HL-60 (cell line): Measurements from ENCODE around the gene SMTNL2.
"Not testable (repeated sequence)": the region's sequence is repeated elsewhere in the genome, so short reads cannot be mapped to it uniquely, and the experiment has no call there.

Experiments used
- DNase-seq, 2 experiments: peaks; one replicate each; pipeline ENCODE4 v3.0.0-alpha.2; 2010 to 2020; ENCODE audit warnings: low read depth in 1 of 2, low spot score in 1 of 2
- H3K27ac ChIP-seq: fragments of 250-450 bp; sonication (Bioruptor Pico); replicated peaks from 2 replicates; pipeline ENCODE4 v1.5.1; 2020; ENCODE audit warnings: mild to moderate bottlenecking, moderate library complexity
- H3K27me3 ChIP-seq: fragments of 250-450 bp; sonication (Bioruptor Pico); 2 replicates; pipeline ENCODE4 v1.5.1; 2021; ENCODE audit warnings: mild to moderate bottlenecking, moderate library complexity; ENCODE audit not compliant: insufficient read depth, poor library complexity, severe bottlenecking
- H3K4me3 ChIP-seq: replicated peaks from 2 replicates; pipeline ENCODE4 v1.5.1; 2011; ENCODE audit warnings: mild to moderate bottlenecking, control low read depth, low read length; ENCODE audit not compliant: insufficient read depth
- GABPA ChIP-seq: IDR thresholded peaks from 2 replicates; pipeline ENCODE4 v1.6.1; 2012; ENCODE audit warnings: low read depth
- POLR2AphosphoS5 ChIP-seq: IDR thresholded peaks from 2 replicates; pipeline ENCODE4 v1.6.1; 2012; ENCODE audit warnings: low read depth
- REST ChIP-seq: IDR thresholded peaks from 2 replicates; pipeline ENCODE4 v1.6.1; 2012; ENCODE audit warnings: low read depth; ENCODE audit not compliant: insufficient replicate concordance
- SPI1 ChIP-seq: IDR thresholded peaks from 2 replicates; pipeline ENCODE4 v1.6.1; 2012; ENCODE audit warnings: low read depth, mild to moderate bottlenecking, borderline replicate concordance
- TF ChIP-seq, protein P1 (sequence below): IDR thresholded peaks from one replicate; pipeline ENCODE4 v1.5.1; 2011; ENCODE audit warnings: low read length, control low read depth, inconsistent platforms; ENCODE audit not compliant: insufficient read depth

The SMTNL2 gene

GRCh38 chr17:4632581-4632920 is 48.2 kb downstream of the SMTNL2 start:
- TF ChIP-seq POLR2AphosphoS5 = no peak
- H3K4me3 ChIP-seq = no peak overlapping the region
- no peaks in the 10 kb centered on the region for H3K27me3 ChIP-seq
- H3K27ac ChIP-seq = no peak overlapping the region
- DNase-seq = no peak

DNA sequence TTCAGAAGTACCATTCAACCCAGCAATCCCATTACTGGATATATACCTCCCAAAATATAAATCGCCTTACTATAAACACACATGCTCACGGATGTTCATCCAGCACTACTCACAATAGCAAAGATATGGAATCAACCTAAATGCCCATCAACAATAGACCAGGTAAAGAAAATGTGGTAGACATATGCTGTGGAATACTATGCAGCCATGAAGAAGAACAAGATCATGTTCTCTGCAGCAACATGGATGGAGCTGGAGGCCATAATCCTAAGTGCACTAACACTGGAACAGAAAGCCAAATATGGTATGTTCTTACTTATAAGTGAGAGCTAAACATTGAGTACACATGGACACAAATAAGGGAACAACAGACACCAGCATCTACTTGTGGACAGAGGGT is 49.3 kb downstream of the SMTNL2 start:
- Histone ChIP-seq H3K27me3 (no peaks in the 10 kb centered on the region), H3K27ac (no peak overlapping the region), H3K4me3 (no peak overlapping the region)
- DNase-seq = no peak
- no peak for TF ChIP-seq GABPA

DNA sequence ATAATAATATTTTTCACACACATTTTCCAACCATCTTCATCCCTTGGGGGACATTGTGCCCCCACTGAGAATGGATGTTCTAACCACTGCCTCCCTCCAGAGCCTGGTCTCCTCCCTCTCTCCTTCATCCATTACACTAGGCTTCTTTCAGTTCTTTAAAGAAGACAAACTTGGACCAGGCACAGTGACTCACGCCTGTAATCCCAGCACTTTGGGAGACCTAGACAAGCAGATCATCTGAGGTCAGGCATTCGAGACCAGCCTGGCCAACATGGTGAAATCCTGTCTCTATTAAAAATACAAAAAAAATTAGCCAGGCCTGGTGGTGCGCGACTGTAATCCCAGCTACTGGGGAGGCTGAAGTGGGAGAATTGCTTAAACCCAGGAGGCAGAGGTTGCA is 50.6 kb downstream of the SMTNL2 start:
- Histone ChIP-seq H3K4me3 (no peak overlapping the region), H3K27ac (no peak overlapping the region), H3K27me3 (no peaks in the 10 kb centered on the region)
- no peak for DNase-seq
- no peak for TF ChIP-seq REST
- TF ChIP-seq, protein P1, sequence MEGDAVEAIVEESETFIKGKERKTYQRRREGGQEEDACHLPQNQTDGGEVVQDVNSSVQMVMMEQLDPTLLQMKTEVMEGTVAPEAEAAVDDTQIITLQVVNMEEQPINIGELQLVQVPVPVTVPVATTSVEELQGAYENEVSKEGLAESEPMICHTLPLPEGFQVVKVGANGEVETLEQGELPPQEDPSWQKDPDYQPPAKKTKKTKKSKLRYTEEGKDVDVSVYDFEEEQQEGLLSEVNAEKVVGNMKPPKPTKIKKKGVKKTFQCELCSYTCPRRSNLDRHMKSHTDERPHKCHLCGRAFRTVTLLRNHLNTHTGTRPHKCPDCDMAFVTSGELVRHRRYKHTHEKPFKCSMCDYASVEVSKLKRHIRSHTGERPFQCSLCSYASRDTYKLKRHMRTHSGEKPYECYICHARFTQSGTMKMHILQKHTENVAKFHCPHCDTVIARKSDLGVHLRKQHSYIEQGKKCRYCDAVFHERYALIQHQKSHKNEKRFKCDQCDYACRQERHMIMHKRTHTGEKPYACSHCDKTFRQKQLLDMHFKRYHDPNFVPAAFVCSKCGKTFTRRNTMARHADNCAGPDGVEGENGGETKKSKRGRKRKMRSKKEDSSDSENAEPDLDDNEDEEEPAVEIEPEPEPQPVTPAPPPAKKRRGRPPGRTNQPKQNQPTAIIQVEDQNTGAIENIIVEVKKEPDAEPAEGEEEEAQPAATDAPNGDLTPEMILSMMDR = no peak
- TF ChIP-seq SPI1 = no peak
- TF ChIP-seq GABPA = no peak
- TF ChIP-seq POLR2AphosphoS5 = no peak

DNA sequence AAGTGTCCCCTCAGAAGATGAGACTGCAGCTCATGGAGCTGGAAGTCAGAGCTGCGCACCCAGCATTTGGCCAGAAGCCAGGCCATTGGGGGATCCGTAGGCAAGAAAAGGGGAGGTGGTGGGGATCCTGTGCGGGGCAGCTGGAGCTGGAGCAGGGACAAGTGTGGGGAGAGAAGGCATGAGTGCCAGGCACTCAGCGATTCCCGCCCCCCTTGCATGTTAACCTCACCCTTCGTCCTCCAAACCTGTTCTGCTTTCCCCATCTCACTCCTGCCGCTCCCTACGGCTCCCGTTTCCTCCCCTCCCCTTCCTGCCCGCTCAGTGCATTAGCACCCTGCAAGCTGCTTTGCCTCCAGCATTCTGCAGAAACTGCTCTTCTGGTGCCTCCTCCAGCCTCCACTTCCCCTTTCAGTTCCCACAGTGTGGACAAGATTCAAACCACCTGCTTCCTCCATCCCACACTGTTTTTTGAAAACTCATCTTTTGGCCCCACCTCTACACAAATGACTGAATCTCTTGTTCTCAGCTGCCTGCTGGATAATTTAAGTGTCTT is 51.6 kb downstream of the SMTNL2 start:
- TF ChIP-seq, protein P1 = no peak
- TF ChIP-seq REST = no peak
- peak; percentile 91 for TF ChIP-seq SPI1
- H3K27me3 ChIP-seq = no peaks in the 10 kb centered on the region
- no peak overlapping the region for H3K27ac ChIP-seq
- peak; percentile 48 to 81 for DNase-seq
- H3K4me3 ChIP-seq = no peak overlapping the region

- Histone ChIP-seq H3K4me3 (no peak overlapping the region), H3K27me3 (peaks cover 4% of the 10 kb centered on the region)
- no peak for TF ChIP-seq POLR2AphosphoS5
- no peak for TF ChIP-seq SPI1
- TF ChIP-seq, protein P1 = no peak
- no peak for TF ChIP-seq REST
- TF ChIP-seq GABPA = no peak
Measured at GRCh38 chr17:4636474-4637100, 52.3 kb downstream of the SMTNL2 start.

DNA sequence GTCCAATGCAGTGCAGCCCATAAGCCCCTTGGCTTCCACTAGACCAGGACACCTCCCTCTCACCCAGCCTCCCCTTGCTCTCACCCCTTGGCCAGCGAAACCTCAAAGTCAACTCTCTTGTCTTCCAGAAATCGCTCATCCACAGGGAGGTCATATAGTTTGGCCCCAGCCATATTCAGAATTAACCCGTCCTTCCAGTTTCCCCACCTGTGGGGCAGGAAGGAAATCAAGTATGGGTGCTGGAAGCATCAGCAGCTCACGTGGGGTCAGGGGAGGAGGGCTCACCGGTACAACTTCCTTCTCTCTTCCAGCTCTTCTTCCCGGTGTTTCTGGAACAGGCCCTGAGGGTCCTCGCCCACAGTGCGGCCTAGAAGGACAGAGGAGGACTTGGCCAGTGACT is 54.4 kb downstream of the SMTNL2 start:
- not testable (repeated sequence) for DNase-seq, H3K4me3 ChIP-seq, H3K27me3 ChIP-seq, H3K27ac ChIP-seq

More at GRCh38 chr17:4636474-4637100, 52.3 kb downstream of the SMTNL2 start:
- no peak overlapping the region for H3K27ac ChIP-seq
- DNase-seq = peak; percentile 14 to 28
